ENCODE measurements around the gene EDC3. TPM values are rescaled to one million over a fixed set of nuclear protein-coding genes. Genes with fewer than 3 reads are reported as not detected.

The EDC3 gene
- total and polyA plus RNA-seq, 7 experiments from 2014 or later, result 25.3 to 45.3 (median 34.2) TPM

DNA sequence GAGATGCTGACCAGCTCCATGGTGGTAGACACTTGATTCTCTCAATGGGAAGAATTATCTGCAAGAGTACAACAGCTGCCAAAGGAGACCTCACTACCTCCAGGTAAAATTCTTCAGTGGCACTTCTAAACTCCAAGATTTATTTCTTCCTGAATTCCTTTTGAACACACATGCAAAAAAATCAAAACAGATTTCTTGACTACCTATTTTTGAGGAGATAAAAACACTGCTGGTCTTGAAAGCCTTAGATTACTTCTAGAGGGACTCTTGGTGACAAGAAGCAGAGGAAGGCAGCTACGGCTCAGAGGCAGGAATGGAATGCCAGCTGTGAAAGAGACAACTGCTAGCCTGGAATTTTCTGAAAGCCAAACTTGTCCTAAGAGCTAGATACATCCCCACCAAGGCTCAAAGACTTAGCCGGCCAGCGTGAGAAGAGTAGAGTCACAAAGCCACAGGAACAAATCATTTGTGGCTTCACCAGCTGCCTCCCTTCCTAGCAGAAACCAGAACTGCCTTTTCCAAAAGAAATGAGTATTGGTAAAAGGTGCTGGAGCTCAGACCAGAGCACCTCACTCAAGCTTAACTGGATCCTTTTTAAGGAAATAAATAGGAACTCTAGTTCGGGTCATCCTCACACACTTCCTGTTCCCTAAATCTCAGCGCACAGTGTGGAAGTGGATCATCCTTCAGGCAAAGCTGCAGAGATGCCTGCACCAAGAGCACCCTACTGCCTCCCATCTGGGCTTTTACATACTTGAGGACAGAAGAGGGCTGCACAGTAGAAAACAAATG lies 47.6 kb downstream of the EDC3 start:
- no peaks in the 10 kb centered on the region for H3K9me3 Mint-ChIP-seq
- intact Hi-C loops (cut with micrococcal nuclease), result no loop called here
- ChIA-PET POLR2A (interaction anchor here (1.1 kb wide), 1 partner anchor 13 kb away, joined by 3 read pairs; no protein-coding TSS in a partner anchor), CTCF (interaction anchor here (0.7 to 1.5 kb wide), 2 partner anchors 17 to 118 kb away, joined by 4 to 5 read pairs; no protein-coding TSS in a partner anchor)
- H3K4me1 ChIP-seq (ENCODE audit: control insufficient read depth in 2 of 2, insufficient read depth in 2 of 2, low read length in 2 of 2), result no peaks in the 10 kb centered on the region
- H3K4me3 ChIP-seq (ENCODE audit: low read length), result no peak overlapping the region
- H3K27ac Mint-ChIP-seq, result peak overlapping the region in 5 of 9 donors; percentile 1 to 78 (median 50)
- ATAC-seq (no peak), DNase-seq (no peak)
- H3K27ac ChIP-seq (ENCODE audit: low read depth, low read length), result no peak overlapping the region
- H3K27me3 Mint-ChIP-seq, result no peaks in the 10 kb centered on the region
- no peak overlapping the region for H3K4me3 Mint-ChIP-seq
- H3K36me3 ChIP-seq (ENCODE audit: control insufficient read depth in 2 of 3, insufficient read depth in 3 of 3, low read length in 3 of 3), result peaks cover 0 to 20% (median 3%) of the 10 kb centered on the region in 3 experiments
- H3K4me1 Mint-ChIP-seq, result peaks cover 0 to 39% (median 23%) of the 10 kb centered on the region in 7 donors
- no peaks in the 10 kb centered on the region for H3K27me3 ChIP-seq (ENCODE audit: control insufficient read depth in 2 of 2, insufficient read depth in 2 of 2, low read length in 2 of 2)
- H3K36me3 Mint-ChIP-seq, result peaks cover 4 to 19% (median 16%) of the 10 kb centered on the region in 5 donors
- no peaks in the 10 kb centered on the region for H3K9me3 ChIP-seq (ENCODE audit: control insufficient read depth in 2 of 3, low read length in 3 of 3)

GRCh38 chr15:74646480-74646879 lies 49.3 kb downstream of the EDC3 start:
- H3K27me3 Mint-ChIP-seq, result no peaks in the 10 kb centered on the region
- H3K9me3 Mint-ChIP-seq, result no peaks in the 10 kb centered on the region
- ATAC-seq, result no peak
- peaks cover 4 to 23% (median 12%) of the 10 kb centered on the region in 5 donors for H3K36me3 Mint-ChIP-seq
- no peak for DNase-seq
- ChIA-PET CTCF (interaction anchor here (0.6 to 1.7 kb wide), 3 partner anchors 12 to 22 kb away, joined by 5 to 8 read pairs (median 6); no protein-coding TSS in a partner anchor), POLR2A (no interaction called here)
- H3K4me3 Mint-ChIP-seq, result no peak overlapping the region
- peaks cover 0 to 30% (median 3%) of the 10 kb centered on the region in 3 experiments for H3K36me3 ChIP-seq (ENCODE audit: control insufficient read depth in 2 of 3, insufficient read depth in 3 of 3, low read length in 3 of 3)
- no peaks in the 10 kb centered on the region for H3K4me1 ChIP-seq (ENCODE audit: control insufficient read depth in 2 of 2, insufficient read depth in 2 of 2, low read length in 2 of 2)
- intact Hi-C loops (cut with micrococcal nuclease), result no loop called here
- no peaks in the 10 kb centered on the region for H3K27me3 ChIP-seq (ENCODE audit: control insufficient read depth in 2 of 2, insufficient read depth in 2 of 2, low read length in 2 of 2)
- no peak overlapping the region for H3K4me3 ChIP-seq (ENCODE audit: low read length)
- no peak overlapping the region for H3K27ac ChIP-seq (ENCODE audit: low read depth, low read length)
- peaks cover 0 to 48% (median 23%) of the 10 kb centered on the region in 7 donors for H3K4me1 Mint-ChIP-seq
- H3K9me3 ChIP-seq (ENCODE audit: control insufficient read depth in 2 of 3, low read length in 3 of 3), result no peaks in the 10 kb centered on the region
- H3K27ac Mint-ChIP-seq, result peak overlapping the region in 5 of 9 donors; percentile 2 to 70 (median 17)

DNA sequence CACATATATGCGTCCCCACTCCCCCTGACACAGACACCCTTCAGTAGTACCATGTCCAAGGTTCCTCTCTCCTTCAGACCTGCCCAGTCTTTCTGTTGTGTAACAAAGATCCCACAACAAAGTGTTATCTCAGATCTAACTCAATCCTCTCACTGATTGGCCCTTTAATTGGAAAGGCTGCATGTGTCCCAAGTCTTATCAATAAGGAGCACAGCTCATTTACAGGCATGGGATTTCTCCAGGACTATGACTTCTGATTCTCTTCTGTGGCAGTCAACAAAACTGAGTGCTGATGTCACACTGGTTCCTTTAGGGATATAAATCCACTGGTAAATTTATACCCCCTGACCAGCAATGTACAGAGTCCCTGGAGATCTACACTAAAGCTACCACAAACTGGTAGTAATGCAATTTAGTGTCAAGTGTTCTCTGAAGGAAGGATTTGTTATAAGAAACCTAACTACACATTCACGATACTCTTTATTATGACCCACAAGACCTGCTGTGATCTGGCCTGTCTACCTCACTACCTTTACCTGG lies 52.1 kb downstream of the EDC3 start:
- Histone ChIP-seq H3K27ac (ENCODE audit: low read depth, low read length) (no peak overlapping the region), H3K27me3 (ENCODE audit: control insufficient read depth in 2 of 2, insufficient read depth in 2 of 2, low read length in 2 of 2) (no peaks in the 10 kb centered on the region), H3K36me3 (ENCODE audit: control insufficient read depth in 2 of 3, insufficient read depth in 3 of 3, low read length in 3 of 3) (peaks cover 0 to 47% (median 0%) of the 10 kb centered on the region in 3 experiments), H3K4me1 (ENCODE audit: control insufficient read depth in 2 of 2, insufficient read depth in 2 of 2, low read length in 2 of 2) (no peaks in the 10 kb centered on the region), H3K4me3 (ENCODE audit: low read length) (no peak overlapping the region), H3K9me3 (ENCODE audit: control insufficient read depth in 2 of 3, low read length in 3 of 3) (no peaks in the 10 kb centered on the region)
- ChIA-PET CTCF (interaction anchor here (0.9 kb wide), 1 partner anchor 267 kb away, joined by 3 read pairs; no protein-coding TSS in a partner anchor), POLR2A (no interaction called here)
- intact Hi-C loops (cut with micrococcal nuclease), result no loop called here
- Mint-ChIP-seq H3K27ac (peak overlapping the region in 6 of 9 donors; percentile 24 to 64 (median 47)), H3K9me3 (no peaks in the 10 kb centered on the region), H3K36me3 (peaks cover 0 to 33% (median 5%) of the 10 kb centered on the region in 5 donors), H3K4me1 (peaks cover 0 to 42% (median 17%) of the 10 kb centered on the region in 7 donors), H3K27me3 (no peaks in the 10 kb centered on the region), H3K4me3 (no peak overlapping the region)
- ATAC-seq (no peak), DNase-seq (no peak)

- intact Hi-C loops (cut with micrococcal nuclease), result no loop called here
Measured at GRCh38 chr15:74642734-74643664, 52.8 kb downstream of the EDC3 start.

GRCh38 chr15:74642348-74642733 lies 53.5 kb downstream of the EDC3 start:
- DNase-seq (no peak), ATAC-seq (no peak)
- H3K36me3 ChIP-seq (ENCODE audit: control insufficient read depth in 2 of 3, insufficient read depth in 3 of 3, low read length in 3 of 3), result peaks cover 0 to 57% (median 0%) of the 10 kb centered on the region in 3 experiments
- no peak overlapping the region for H3K27ac ChIP-seq (ENCODE audit: low read depth, low read length)
- ChIA-PET CTCF (interaction anchor here (1.5 to 13.2 kb wide), 2 partner anchors 15 to 127 kb away, joined by 4 to 201 read pairs; no protein-coding TSS in a partner anchor), POLR2A (no interaction called here)
- Mint-ChIP-seq H3K4me1 (peaks cover 0 to 32% (median 13%) of the 10 kb centered on the region in 7 donors), H3K9me3 (no peaks in the 10 kb centered on the region), H3K27ac (peak overlapping the region in 8 of 9 donors; percentile 8 to 65 (median 41)), H3K36me3 (peaks cover 0 to 37% (median 5%) of the 10 kb centered on the region in 5 donors), H3K27me3 (no peaks in the 10 kb centered on the region), H3K4me3 (no peak overlapping the region)
- intact Hi-C loops (cut with micrococcal nuclease), result no loop called here
- H3K4me3 ChIP-seq (ENCODE audit: low read length), result no peak overlapping the region
- no peaks in the 10 kb centered on the region for H3K4me1 ChIP-seq (ENCODE audit: control insufficient read depth in 2 of 2, insufficient read depth in 2 of 2, low read length in 2 of 2)
- no peaks in the 10 kb centered on the region for H3K27me3 ChIP-seq (ENCODE audit: control insufficient read depth in 2 of 2, insufficient read depth in 2 of 2, low read length in 2 of 2)
- no peaks in the 10 kb centered on the region for H3K9me3 ChIP-seq (ENCODE audit: control insufficient read depth in 2 of 3, low read length in 3 of 3)

More at GRCh38 chr15:74642734-74643664, 52.8 kb downstream of the EDC3 start:
- DNase-seq, result no peak
- Histone ChIP-seq H3K9me3 (ENCODE audit: control insufficient read depth in 2 of 3, low read length in 3 of 3) (no peaks in the 10 kb centered on the region), H3K4me1 (ENCODE audit: control insufficient read depth in 2 of 2, insufficient read depth in 2 of 2, low read length in 2 of 2) (no peaks in the 10 kb centered on the region), H3K27me3 (ENCODE audit: control insufficient read depth in 2 of 2, insufficient read depth in 2 of 2, low read length in 2 of 2) (no peaks in the 10 kb centered on the region), H3K36me3 (ENCODE audit: control insufficient read depth in 2 of 3, insufficient read depth in 3 of 3, low read length in 3 of 3) (peaks cover 0 to 50% (median 0%) of the 10 kb centered on the region in 3 experiments), H3K27ac (ENCODE audit: low read depth, low read length) (no peak overlapping the region), H3K4me3 (ENCODE audit: low read length) (no peak overlapping the region)
- H3K27me3 Mint-ChIP-seq, result no peaks in the 10 kb centered on the region
- H3K9me3 Mint-ChIP-seq, result no peaks in the 10 kb centered on the region
- CTCF ChIA-PET, result interaction anchor here (0.6 to 0.9 kb wide), 2 partner anchors 11 to 268 kb away, joined by 3 read pairs; no protein-coding TSS in a partner anchor
- peaks cover 0 to 34% (median 13%) of the 10 kb centered on the region in 7 donors for H3K4me1 Mint-ChIP-seq
- no peak for ATAC-seq
- POLR2A ChIA-PET, result no interaction called here
- H3K4me3 Mint-ChIP-seq, result no peak overlapping the region
- peaks cover 0 to 35% (median 5%) of the 10 kb centered on the region in 5 donors for H3K36me3 Mint-ChIP-seq
- peak overlapping the region in 7 of 9 donors; percentile 14 to 75 (median 46) for H3K27ac Mint-ChIP-seq

DNA sequence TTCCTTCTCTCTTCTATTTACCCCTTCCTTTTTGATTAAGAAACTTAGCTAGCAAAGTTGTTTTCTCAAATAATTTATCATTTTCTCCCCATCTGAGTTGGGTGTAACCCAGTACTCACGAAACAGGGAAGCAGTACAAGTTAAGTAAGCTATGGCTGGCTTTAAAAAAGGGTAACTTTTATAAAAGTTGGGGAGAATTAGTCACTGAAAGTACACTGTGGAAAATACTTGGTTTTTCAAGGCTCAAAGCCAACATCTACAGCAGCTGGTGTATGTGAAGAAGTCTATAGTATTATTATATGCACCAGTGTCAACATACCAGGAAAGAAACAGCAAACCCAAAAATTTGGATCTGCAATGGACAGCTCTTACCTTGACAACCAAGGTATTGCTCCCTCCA lies 54.7 kb downstream of the EDC3 start:
- peaks cover 0 to 69% (median 0%) of the 10 kb centered on the region in 3 experiments for H3K36me3 ChIP-seq (ENCODE audit: control insufficient read depth in 2 of 3, insufficient read depth in 3 of 3, low read length in 3 of 3)
- H3K27ac Mint-ChIP-seq, result peak overlapping the region in 1 of 9 donors; percentile 27
- intact Hi-C loops (cut with micrococcal nuclease), result no loop called here

More for the DNA sequence above, 54.7 kb downstream of the EDC3 start:
- no peak for DNase-seq
- Histone ChIP-seq H3K27ac (ENCODE audit: low read depth, low read length) (no peak overlapping the region), H3K4me3 (ENCODE audit: low read length) (no peak overlapping the region), H3K27me3 (ENCODE audit: control insufficient read depth in 2 of 2, insufficient read depth in 2 of 2, low read length in 2 of 2) (no peaks in the 10 kb centered on the region), H3K9me3 (ENCODE audit: control insufficient read depth in 2 of 3, low read length in 3 of 3) (no peaks in the 10 kb centered on the region), H3K4me1 (ENCODE audit: control insufficient read depth in 2 of 2, insufficient read depth in 2 of 2, low read length in 2 of 2) (no peaks in the 10 kb centered on the region)
- Mint-ChIP-seq H3K4me1 (peaks cover 0 to 29% (median 10%) of the 10 kb centered on the region in 7 donors), H3K36me3 (peaks cover 0 to 44% (median 5%) of the 10 kb centered on the region in 5 donors), H3K4me3 (no peak overlapping the region), H3K27me3 (no peaks in the 10 kb centered on the region), H3K9me3 (no peaks in the 10 kb centered on the region)
- ATAC-seq, result no peak
- ChIA-PET CTCF (interaction anchor here (0.6 to 13.2 kb wide), 5 partner anchors 9 to 157 kb away, joined by 3 to 201 read pairs (median 4); no protein-coding TSS in a partner anchor), POLR2A (no interaction called here)

Measured in naive thymus-derived CD4-positive, alpha-beta T cell (primary cell).